G401 (cell line): ENCODE data around the gene UBE2C. TPM values are rescaled to one million over a fixed set of nuclear protein-coding genes. Genes with fewer than 3 reads are reported as not detected.

Source experiments
- DNase-seq: peaks from one replicate; pipeline ENCODE4 v3.0.0-alpha.2; 2015; ENCODE audit warnings: low spot score
- in situ Hi-C: cut with HindIII; loops from 2 replicates; pipeline ENCODE4 v1.10.0; 2016; ENCODE audit warnings: low sequenced_read_pairs, mixed read lengths
- total RNA-seq: library from RNA; depleted of rRNA; stranded (reverse); fragments of >200 nt; shearing (Covaris generic); gene quantifications from 2 replicates; pipeline ENCODE4 v1.2.3, GENCODE V29; 2014; rRNA removed

UBE2C gene
- total RNA-seq, 1 experiment from 2014 or later: 75.4 TPM

DNA sequence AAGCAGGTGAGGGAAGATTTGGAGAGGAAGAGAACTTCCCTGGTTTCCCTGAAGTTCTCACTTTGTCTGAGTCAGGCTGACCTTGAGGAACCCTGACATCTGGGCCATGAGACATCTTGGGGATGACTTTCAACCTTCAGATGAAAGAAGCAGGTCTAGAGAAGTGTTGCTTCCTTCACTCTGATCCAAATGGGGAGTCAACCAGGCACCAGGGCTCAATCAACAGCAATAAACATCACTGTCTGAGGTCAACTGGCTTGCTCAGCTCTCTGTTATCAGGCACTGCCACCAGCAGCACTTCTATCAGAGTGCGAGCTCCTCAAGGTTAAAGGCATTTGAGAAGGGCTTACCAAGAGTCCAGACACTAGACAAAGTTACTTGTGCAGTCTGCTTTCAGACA is 38.5 kb downstream of the UBE2C start:
- DNase-seq: no peak
- in situ Hi-C loops: no loop called here

GRCh38 chr20:45851501-45851900 is 39.1 kb downstream of the UBE2C start:
- in situ Hi-C loops: no loop called here

DNA sequence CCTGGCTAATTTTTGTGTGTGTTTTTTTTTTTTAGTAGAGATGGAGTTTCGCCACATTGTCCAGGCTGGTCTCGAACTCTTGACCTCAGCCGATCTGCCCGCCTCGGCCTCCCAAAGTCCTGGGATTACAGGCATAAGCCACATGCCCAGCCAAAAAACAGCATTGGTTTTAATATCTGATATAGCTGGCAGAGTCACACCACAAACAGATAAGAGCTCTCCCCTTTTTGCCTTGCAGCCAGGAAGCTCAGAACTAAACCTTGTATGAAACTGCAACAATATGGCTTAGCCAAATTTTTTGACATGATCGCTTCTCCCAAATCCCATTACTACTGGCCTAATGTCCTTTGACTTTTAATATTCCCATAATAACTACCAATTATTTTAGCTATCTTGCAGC is 39.9 kb downstream of the UBE2C start:
- in situ Hi-C loops: no loop called here
- DNase-seq: no peak

More at GRCh38 chr20:45851501-45851900, 39.1 kb downstream of the UBE2C start:
- no peak for DNase-seq

DNA sequence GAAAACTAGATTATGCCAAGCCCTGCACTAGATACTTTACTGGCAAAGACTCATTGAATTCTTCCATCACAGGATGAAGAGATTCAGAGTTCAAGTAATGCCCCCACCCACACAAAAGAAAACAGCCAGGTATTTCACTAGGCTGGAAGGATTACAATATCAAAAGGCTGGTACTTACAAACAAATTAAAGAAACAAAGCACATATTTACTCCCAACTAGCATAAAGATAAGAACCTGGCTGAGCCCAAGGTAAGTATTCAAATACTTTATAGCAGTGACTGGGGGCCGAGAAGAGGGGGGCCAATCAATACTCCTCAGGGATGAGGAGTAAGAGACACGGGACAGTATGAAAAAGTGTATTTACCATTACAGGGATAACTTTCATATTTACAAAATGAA is 41.0 kb downstream of the UBE2C start:
- in situ Hi-C loops: no loop called here
- DNase-seq: no peak

DNA sequence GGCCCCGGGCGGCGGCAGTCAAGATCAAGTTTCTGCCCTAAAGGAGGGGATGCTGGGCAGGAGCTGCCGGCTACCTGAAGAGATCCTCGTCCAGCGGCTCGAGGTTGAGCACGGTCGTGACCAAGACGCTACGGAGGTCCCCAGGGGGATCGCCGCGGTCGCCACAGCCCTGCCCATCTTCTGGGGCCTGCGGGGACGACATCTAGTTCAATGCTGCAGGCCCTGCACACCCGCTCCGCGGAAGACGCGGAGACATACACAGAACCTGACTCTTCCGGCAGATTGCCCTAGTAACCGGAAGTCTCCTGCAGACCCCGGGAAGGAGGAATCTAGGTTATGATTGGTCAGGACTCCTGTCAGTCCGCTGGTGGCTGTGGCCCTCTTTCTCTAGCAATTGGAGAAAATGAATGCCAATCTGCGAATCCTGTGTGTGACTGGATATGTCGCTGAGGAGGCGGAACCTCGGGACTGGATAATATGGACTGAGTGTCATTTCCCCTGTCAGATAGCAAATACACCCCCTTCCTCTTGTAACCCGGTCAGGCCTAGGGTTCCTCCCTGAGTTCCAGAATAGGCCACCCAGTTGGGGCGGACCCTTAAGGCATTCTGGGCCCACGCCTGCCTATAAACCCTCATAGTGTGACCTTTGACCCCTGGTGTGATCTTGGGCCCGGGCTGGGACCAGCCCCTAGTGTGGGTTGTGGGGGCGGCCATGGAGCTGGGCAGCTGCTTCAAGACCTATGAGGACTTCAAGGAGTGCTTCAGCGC is 44.9 kb downstream of the UBE2C start, which contains the start of the genes ACOT8 and ZSWIM3:
Gene ACOT8, minus strand, starts transcription at position 279 of the 768 bp plus-strand sequence. Its CDS starts 77 bp downstream, at position 202.
Gene ZSWIM3, plus strand, starts transcription at position 501 of the 768 bp plus-strand sequence. Its CDS starts 212 bp downstream, at position 713.
- peak; percentile 100 for DNase-seq
- in situ Hi-C loops: no loop called here

DNA sequence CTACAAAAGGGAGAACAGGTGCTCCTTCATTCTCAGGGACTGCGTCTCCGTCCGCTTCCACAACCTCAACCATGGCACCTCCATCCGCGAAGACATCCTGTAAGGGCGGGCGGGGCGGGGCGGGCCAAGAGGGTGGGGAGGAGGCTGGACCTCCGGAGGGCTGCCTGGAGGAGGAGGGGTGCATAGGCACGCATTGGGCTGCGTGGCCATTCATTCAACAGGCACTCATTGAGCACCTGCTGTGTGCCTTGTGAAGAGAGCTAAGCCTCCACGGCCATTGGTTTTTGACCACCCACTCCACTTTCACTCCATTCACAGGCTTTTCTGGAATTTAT is 45.4 kb downstream of the UBE2C start:
- no peak for DNase-seq
- in situ Hi-C loops: no loop called here

GRCh38 chr20:45859916-45860315 is 47.5 kb downstream of the UBE2C start:
- DNase-seq: no peak
- in situ Hi-C loops: no loop called here

DNA sequence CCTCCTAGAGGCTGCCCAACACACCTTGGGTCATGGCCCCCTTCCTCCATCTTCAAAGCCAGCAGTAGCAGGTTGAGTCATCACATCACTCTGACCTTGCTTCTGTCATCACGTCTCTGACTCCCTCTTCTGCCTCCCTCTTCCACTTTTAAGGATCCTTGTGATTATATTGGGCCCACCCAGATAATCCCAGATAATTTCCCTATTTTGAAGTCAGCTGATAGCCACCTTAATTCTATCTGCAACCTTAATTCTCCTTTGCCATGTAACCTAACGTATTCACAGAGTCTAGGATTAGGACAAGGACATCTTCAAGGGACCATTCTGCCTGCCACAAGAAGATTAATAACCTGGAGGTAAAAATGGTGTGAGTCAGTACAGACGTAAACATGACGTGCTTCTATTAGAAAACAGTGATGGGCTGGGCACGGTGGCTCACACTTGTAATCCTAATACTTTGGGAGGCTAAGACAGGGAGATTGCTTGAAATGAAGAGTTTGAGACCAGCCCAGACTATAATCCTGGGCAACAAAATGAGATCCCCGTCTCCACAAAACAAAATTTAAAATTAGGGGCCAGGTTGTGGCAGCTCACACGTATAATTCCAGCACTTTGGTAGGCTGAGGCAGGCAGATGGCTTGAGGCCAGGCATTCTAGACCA is 48.2 kb downstream of the UBE2C start:
- in situ Hi-C loops: no loop called here
- no peak for DNase-seq

- DNase-seq: no peak
- in situ Hi-C loops: no loop called here
These were observed 49.0 kb downstream of the UBE2C start for GRCh38 chr20:45861221-45862075.

- in situ Hi-C loops: no loop called here
These were observed 51.4 kb downstream of the UBE2C start for GRCh38 chr20:45863543-45864470.

DNA sequence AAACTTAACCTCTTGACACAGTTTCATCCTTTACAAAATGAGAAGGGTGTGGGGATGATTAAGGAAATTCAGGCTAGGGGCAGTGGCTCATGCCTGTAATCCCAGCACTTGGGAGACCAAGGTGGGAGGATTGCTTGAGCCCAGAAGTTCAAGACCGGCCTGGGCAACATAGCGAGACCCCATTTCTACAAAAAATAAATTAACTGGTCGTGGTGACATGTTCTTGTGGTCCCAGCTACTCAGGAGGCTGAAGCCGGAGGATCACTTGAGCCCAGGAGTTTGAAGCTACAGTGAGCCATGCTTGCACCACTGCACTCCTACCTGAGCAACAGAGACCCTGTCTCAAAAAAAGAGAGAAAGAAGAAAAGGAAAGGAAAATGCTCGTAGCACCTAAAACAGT is 54.0 kb downstream of the UBE2C start:
- no peak for DNase-seq
- in situ Hi-C loops: no loop called here

More at GRCh38 chr20:45863543-45864470, 51.4 kb downstream of the UBE2C start:
- DNase-seq: no peak

Other genes starting within 250 kb of the UBE2C start
- gene WFDC8, start 233.4 kb upstream of the UBE2C start, total RNA-seq: not detected in 2 replicates
- not detected in 2 replicates for gene WFDC10A, start 182.9 kb upstream of the UBE2C start, total RNA-seq
- not detected in 2 replicates for gene WFDC9, start 181.4 kb upstream of the UBE2C start, total RNA-seq
- gene WFDC11, start 142.4 kb upstream of the UBE2C start, total RNA-seq: not detected in 2 replicates
- gene WFDC13, start 110.6 kb upstream of the UBE2C start, total RNA-seq: not detected in 2 replicates
- gene WFDC10B, start 107.6 kb upstream of the UBE2C start, total RNA-seq: not detected in 2 replicates
- not detected in 2 replicates for gene SPINT4, start 90.3 kb upstream of the UBE2C start, total RNA-seq
- gene WFDC3, start 20.8 kb upstream of the UBE2C start, total RNA-seq: not detected in 2 replicates
- gene DNTTIP1, start 20.7 kb upstream of the UBE2C start, total RNA-seq: 40.4 and 43.3 TPM in 2 replicates
- 1.3 and 1.8 TPM in 2 replicates for gene TNNC2, start 14.7 kb downstream of the UBE2C start, total RNA-seq
- gene SNX21, start 21.2 kb downstream of the UBE2C start, total RNA-seq: 26.5 and 45.6 TPM in 2 replicates
- gene ACOT8, start 44.7 kb downstream of the UBE2C start, total RNA-seq: 32.4 and 43.3 TPM in 2 replicates
- gene ZSWIM3, start 45.0 kb downstream of the UBE2C start, total RNA-seq: 2.9 and 4.9 TPM in 2 replicates
- 9.6 and 11.3 TPM in 2 replicates for gene ZSWIM1, start 68.6 kb downstream of the UBE2C start, total RNA-seq
- 1.0 TPM in 1 of 2 replicates, not detected in the other for gene SPATA25, start 75.0 kb downstream of the UBE2C start, total RNA-seq
- 6.6 and 7.0 TPM in 2 replicates for gene NEURL2, start 78.6 kb downstream of the UBE2C start, total RNA-seq
- gene CTSA, start 78.7 kb downstream of the UBE2C start, total RNA-seq: 20.7 and 28.9 TPM in 2 replicates
- gene PLTP, start 99.5 kb downstream of the UBE2C start, total RNA-seq: 129 and 156 TPM in 2 replicates
- gene PCIF1, start 122.0 kb downstream of the UBE2C start, total RNA-seq: 11.6 and 17.7 TPM in 2 replicates
- 7.2 and 11.1 TPM in 2 replicates for gene ZNF335, start 159.6 kb downstream of the UBE2C start, total RNA-seq
- not detected in 2 replicates for gene MMP9, start 196.3 kb downstream of the UBE2C start, total RNA-seq
- 0.03 and 0.43 TPM in 2 replicates for gene SLC12A5, start 216.6 kb downstream of the UBE2C start, total RNA-seq